Progenitor cell of endocrine pancreas (in vitro differentiated cells): ENCODE results near the gene PHF21A. TPM values are rescaled to one million over a fixed set of nuclear protein-coding genes. Genes with fewer than 3 reads are reported as not detected.

ENCODE experiments used
- DNase-seq: peaks from one replicate; pipeline ENCODE4 v3.0.0; 2021; ENCODE audit warnings: low spot score; ENCODE audit not compliant: unreplicated experiment
- H3K27ac Mint-ChIP-seq: 2 replicates; pipeline ENCODE4 v1.8.0; 2021; ENCODE audit warnings: mild to moderate bottlenecking, moderate library complexity, mixed read lengths
- H3K27me3 Mint-ChIP-seq: 2 replicates; pipeline ENCODE4 v1.8.0; 2021; ENCODE audit warnings: mixed read lengths
- H3K36me3 Mint-ChIP-seq: 2 replicates; pipeline ENCODE4 v1.8.0; 2022; ENCODE audit warnings: mixed read lengths; ENCODE audit not compliant: insufficient read depth
- H3K4me1 Mint-ChIP-seq: 2 replicates; pipeline ENCODE4 v1.8.0; 2021; ENCODE audit warnings: low read depth, mixed read lengths
- H3K4me3 Mint-ChIP-seq: 2 replicates; pipeline ENCODE4 v1.8.0; 2021; ENCODE audit warnings: low read depth, mild to moderate bottlenecking, moderate library complexity, mixed read lengths
- H3K9me3 Mint-ChIP-seq: 2 replicates; pipeline ENCODE4 v1.8.0; 2021; ENCODE audit warnings: low read depth, mixed read lengths
- CTCF ChIP-seq: fragments of 200-600 bp; sonication (generic); IDR thresholded peaks from one replicate; pipeline ENCODE4 v1.5.0; 2021; ENCODE audit warnings: antibody characterized with exemption, mild to moderate bottlenecking; ENCODE audit not compliant: unreplicated experiment
- total RNA-seq: library from RNA; stranded (reverse); gene quantifications from 2 replicates; pipeline ENCODE4 v1.2.1, GENCODE V29; 2021

Gene PHF21A
- total RNA-seq, 1 donor from 2014 or later, result 70.1 TPM

- H3K4me1 Mint-ChIP-seq, result peaks cover 34% of the 10 kb centered on the region
- H3K27ac Mint-ChIP-seq, result no peak overlapping the region
- H3K4me3 Mint-ChIP-seq, result no peak overlapping the region
- TF ChIP-seq CTCF, result no peak
- peaks cover 4% of the 10 kb centered on the region for H3K36me3 Mint-ChIP-seq
- no peak for DNase-seq
- no peaks in the 10 kb centered on the region for H3K9me3 Mint-ChIP-seq
- no peaks in the 10 kb centered on the region for H3K27me3 Mint-ChIP-seq
Observed at GRCh38 chr11:46045811-46046210, 75.4 kb downstream of the PHF21A start.

- no peak for TF ChIP-seq CTCF
- Mint-ChIP-seq H3K36me3 (peaks cover 4% of the 10 kb centered on the region), H3K4me3 (no peak overlapping the region), H3K9me3 (no peaks in the 10 kb centered on the region), H3K27me3 (no peaks in the 10 kb centered on the region), H3K27ac (no peak overlapping the region), H3K4me1 (peaks cover 29% of the 10 kb centered on the region)
- no peak for DNase-seq
Observed at GRCh38 chr11:46044601-46045000, 76.7 kb downstream of the PHF21A start.

- Mint-ChIP-seq H3K9me3 (no peaks in the 10 kb centered on the region), H3K27ac (no peak overlapping the region), H3K36me3 (no peaks in the 10 kb centered on the region), H3K27me3 (no peaks in the 10 kb centered on the region), H3K4me1 (peaks cover 8% of the 10 kb centered on the region), H3K4me3 (no peak overlapping the region)
- no peak for TF ChIP-seq CTCF
- no peak for DNase-seq
Observed at GRCh38 chr11:46039990-46040389, 81.3 kb downstream of the PHF21A start.

GRCh38 chr11:46038529-46038928 lies 82.7 kb downstream of the PHF21A start:
- no peak for TF ChIP-seq CTCF
- peaks cover 2% of the 10 kb centered on the region for H3K36me3 Mint-ChIP-seq
- no peak for DNase-seq
- peaks cover 3% of the 10 kb centered on the region for H3K4me1 Mint-ChIP-seq
- H3K27me3 Mint-ChIP-seq, result no peaks in the 10 kb centered on the region
- H3K4me3 Mint-ChIP-seq, result no peak overlapping the region
- H3K9me3 Mint-ChIP-seq, result no peaks in the 10 kb centered on the region
- H3K27ac Mint-ChIP-seq, result no peak overlapping the region

- Mint-ChIP-seq H3K36me3 (peaks cover 2% of the 10 kb centered on the region), H3K4me3 (no peak overlapping the region), H3K9me3 (no peaks in the 10 kb centered on the region), H3K27me3 (no peaks in the 10 kb centered on the region), H3K27ac (no peak overlapping the region), H3K4me1 (peaks cover 3% of the 10 kb centered on the region)
- no peak for DNase-seq
- TF ChIP-seq CTCF, result no peak
Observed at GRCh38 chr11:46036969-46037368, 84.3 kb downstream of the PHF21A start.
